Smooth muscle cell (in vitro differentiated cells): ENCODE measurements around the gene TLR5. TPM values are rescaled to one million over a fixed set of nuclear protein-coding genes. Genes with fewer than 3 reads are reported as not detected.
A peak's percentile ranks its signal among the peaks of the same experiment; 100 is the strongest.

Source experiments
- DNase-seq: peaks from one replicate; lab custom pipeline; 2025; ENCODE audit not compliant: unreplicated experiment; lab: John Stamatoyannopoulos, UW
- H2AFZ ChIP-seq: fragments of 200-600 bp; sonication (generic); 2 replicates; pipeline ENCODE4 v1.6.0; 2016; ENCODE audit warnings: antibody characterized with exemption, low read depth, mild to moderate bottlenecking
- H3F3A ChIP-seq: fragments of 200-600 bp; sonication (generic); 2 replicates; pipeline ENCODE4 v1.6.0; 2017; ENCODE audit warnings: antibody characterized with exemption, low read depth
- H3K27ac ChIP-seq: fragments of 200-600 bp; sonication (generic); 2 replicates; pipeline ENCODE4 v1.5.1; 2016; ENCODE audit warnings: low read depth, mild to moderate bottlenecking
- H3K27me3 ChIP-seq: fragments of 200-600 bp; sonication (generic); 2 replicates; pipeline ENCODE4 v1.6.1; 2016; ENCODE audit warnings: low read depth, mild to moderate bottlenecking
- H3K36me3 ChIP-seq: fragments of 200-600 bp; sonication (generic); 2 replicates; pipeline ENCODE4 v1.5.1; 2016; ENCODE audit warnings: low read depth
- H3K4me1 ChIP-seq: fragments of 200-600 bp; sonication (generic); 2 replicates; pipeline ENCODE4 v1.5.1; 2016; ENCODE audit warnings: low read depth
- H3K4me2 ChIP-seq: fragments of 200-600 bp; sonication (generic); 2 replicates; pipeline ENCODE4 v1.6.0; 2016; ENCODE audit warnings: mild to moderate bottlenecking
- H3K4me3 ChIP-seq: fragments of 200-600 bp; sonication (generic); 2 replicates; pipeline ENCODE4 v1.5.1; 2016; ENCODE audit warnings: mild to moderate bottlenecking
- H3K79me2 ChIP-seq: fragments of 200-600 bp; sonication (generic); 2 replicates; pipeline ENCODE4 v1.6.0; 2016; ENCODE audit warnings: low read depth, mild to moderate bottlenecking
- H3K9ac ChIP-seq: fragments of 200-600 bp; sonication (generic); 2 replicates; pipeline ENCODE4 v1.6.0; 2016; ENCODE audit warnings: low read depth
- H3K9me3 ChIP-seq: fragments of 200-600 bp; sonication (generic); replicated peaks from 2 replicates; pipeline ENCODE4 v1.5.1; 2016; ENCODE audit warnings: low read depth
- H4K20me1 ChIP-seq: fragments of 200-600 bp; sonication (generic); 2 replicates; pipeline ENCODE4 v1.6.0; 2016; ENCODE audit warnings: low read depth
- CTCF ChIP-seq: fragments of 200-600 bp; sonication (generic); IDR thresholded peaks from 2 replicates; pipeline ENCODE4 v1.5.1; 2017; ENCODE audit warnings: borderline replicate concordance, mild to moderate bottlenecking, antibody characterized with exemption; ENCODE audit not compliant: insufficient read depth, poor library complexity, severe bottlenecking
- WGBS: methylation state at CpG from one replicate; pipeline ENCODE4 v1.1.7; 2016; ENCODE audit warnings: low lambda C conversion rate; 5-methylcytosine and 5-hydroxymethylcytosine counted together
- polyA plus RNA-seq: library from polyadenylated mRNA; unstranded; fragments of >200 nt; fragmentation: Nextera tagmentation; extraction: Ambion mirVana; gene quantifications from 2 replicates; pipeline ENCODE4 v1.2.1, GENCODE V29; 2016
- total RNA-seq: library from RNA; depleted of rRNA; stranded (reverse); fragments of >200 nt; gene quantifications from 2 replicates; pipeline ENCODE4 v1.2.3, GENCODE V29; 2014

Gene TLR5
- total and polyA plus RNA-seq, 2 experiments from 2014 or later: 1.0 to 2.7 TPM

DNA sequence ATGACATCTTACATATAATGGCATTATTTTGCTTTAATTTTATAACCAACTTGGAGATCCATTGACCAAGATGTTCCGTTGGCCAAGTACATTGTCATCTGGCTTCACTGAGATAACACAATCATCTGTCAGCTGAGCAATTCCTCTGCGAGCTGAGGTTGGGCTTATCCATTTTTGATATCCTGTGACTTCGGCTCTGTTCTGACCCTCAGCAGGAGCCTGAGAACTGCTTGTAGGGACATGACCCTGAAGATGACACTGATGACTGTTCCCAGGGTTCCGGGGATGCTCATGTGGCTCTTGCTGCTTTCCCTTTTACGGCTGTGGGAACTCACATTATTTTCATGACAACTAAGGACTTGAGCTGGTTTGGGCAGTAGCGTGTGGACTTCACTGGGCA lies 51.2 kb downstream of the TLR5 start:
- no peak for DNase-seq
- Histone ChIP-seq H3F3A (peaks cover under 1% of the 10 kb centered on the region), H3K27me3 (no peaks in the 10 kb centered on the region), H2AFZ (no peak overlapping the region), H3K4me2 (no peak overlapping the region), H4K20me1 (no peaks in the 10 kb centered on the region), H3K9ac (no peak overlapping the region), H3K9me3 (no peaks in the 10 kb centered on the region), H3K36me3 (no peaks in the 10 kb centered on the region), H3K27ac (no peak overlapping the region), H3K79me2 (no peaks in the 10 kb centered on the region), H3K4me1 (no peaks in the 10 kb centered on the region), H3K4me3 (no peak overlapping the region)
- 91% methylated on average over 6 of the region's 6 CpGs for WGBS
- TF ChIP-seq CTCF: no peak

GRCh38 chr1:223089250-223089649 lies 53.8 kb downstream of the TLR5 start:
- no peaks in the 10 kb centered on the region for H4K20me1 ChIP-seq
- no peaks in the 10 kb centered on the region for H3K79me2 ChIP-seq
- no peak overlapping the region for H3K9ac ChIP-seq
- no peaks in the 10 kb centered on the region for H3K27me3 ChIP-seq
- 95% methylated on average over 11 of the region's 11 CpGs for WGBS
- no peak overlapping the region for H3K27ac ChIP-seq
- no peaks in the 10 kb centered on the region for H3K36me3 ChIP-seq
- no peaks in the 10 kb centered on the region for H3K4me1 ChIP-seq
- H3K4me3 ChIP-seq: no peak overlapping the region
- H2AFZ ChIP-seq: no peak overlapping the region
- no peaks in the 10 kb centered on the region for H3K9me3 ChIP-seq
- no peak for TF ChIP-seq CTCF
- H3F3A ChIP-seq: peaks cover 6% of the 10 kb centered on the region
- no peak for DNase-seq
- H3K4me2 ChIP-seq: no peak overlapping the region

DNA sequence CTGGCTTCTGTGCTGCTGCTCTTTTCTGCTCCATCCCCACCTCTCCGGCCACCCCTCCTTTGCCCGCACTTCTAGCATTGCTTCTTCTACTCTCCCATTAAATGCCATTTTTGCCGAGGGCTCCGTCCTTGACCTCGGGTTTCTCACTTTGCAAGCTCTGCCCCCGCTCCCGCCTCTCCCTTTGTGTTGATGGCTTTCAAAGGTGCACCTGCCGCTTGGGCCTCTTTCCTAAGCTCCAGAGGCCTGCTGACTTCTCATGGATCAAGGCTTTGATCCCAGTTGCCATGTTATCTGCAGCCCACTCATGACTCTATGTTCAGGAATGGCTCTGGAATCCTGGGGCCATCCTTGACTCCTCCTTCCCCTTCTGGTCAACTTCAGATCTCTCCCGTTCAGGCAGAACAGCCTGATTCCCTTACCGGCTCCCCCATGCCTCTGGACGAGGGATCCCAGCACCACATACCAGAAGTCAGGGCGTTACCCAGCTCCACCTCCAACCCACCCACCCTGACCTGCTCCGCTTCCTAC lies 54.3 kb downstream of the TLR5 start:
- no peak for TF ChIP-seq CTCF
- Histone ChIP-seq H3K9me3 (no peaks in the 10 kb centered on the region), H3K79me2 (no peaks in the 10 kb centered on the region), H3K9ac (no peak overlapping the region), H3K36me3 (no peaks in the 10 kb centered on the region), H3K4me1 (no peaks in the 10 kb centered on the region), H3K27ac (no peak overlapping the region), H3K27me3 (no peaks in the 10 kb centered on the region), H3K4me2 (no peak overlapping the region), H3K4me3 (no peak overlapping the region), H2AFZ (no peak overlapping the region), H4K20me1 (no peaks in the 10 kb centered on the region), H3F3A (peaks cover 6% of the 10 kb centered on the region)
- DNase-seq: no peak
- 71% methylated on average over 13 of the region's 13 CpGs for WGBS

GRCh38 chr1:223087291-223088255 lies 55.5 kb downstream of the TLR5 start:
- Histone ChIP-seq H3K27ac (no peak overlapping the region), H2AFZ (no peak overlapping the region), H4K20me1 (no peaks in the 10 kb centered on the region), H3K4me2 (peak overlapping the region; percentile 32), H3K27me3 (no peaks in the 10 kb centered on the region), H3K9ac (no peak overlapping the region), H3K9me3 (no peaks in the 10 kb centered on the region), H3K79me2 (no peaks in the 10 kb centered on the region), H3K36me3 (no peaks in the 10 kb centered on the region), H3F3A (peaks cover 6% of the 10 kb centered on the region), H3K4me1 (no peaks in the 10 kb centered on the region), H3K4me3 (no peak overlapping the region)
- no peak for TF ChIP-seq CTCF
- WGBS: 42% methylated on average over 10 of the region's 10 CpGs
- DNase-seq: no peak
